Measurements from ENCODE around the gene HNF1B. TPM values are rescaled to one million over a fixed set of nuclear protein-coding genes. Genes with fewer than 3 reads are reported as not detected.

HNF1B gene
- total and polyA plus RNA-seq, 7 experiments from 2014 or later, result 1.4 TPM; not detected in 6

DNA sequence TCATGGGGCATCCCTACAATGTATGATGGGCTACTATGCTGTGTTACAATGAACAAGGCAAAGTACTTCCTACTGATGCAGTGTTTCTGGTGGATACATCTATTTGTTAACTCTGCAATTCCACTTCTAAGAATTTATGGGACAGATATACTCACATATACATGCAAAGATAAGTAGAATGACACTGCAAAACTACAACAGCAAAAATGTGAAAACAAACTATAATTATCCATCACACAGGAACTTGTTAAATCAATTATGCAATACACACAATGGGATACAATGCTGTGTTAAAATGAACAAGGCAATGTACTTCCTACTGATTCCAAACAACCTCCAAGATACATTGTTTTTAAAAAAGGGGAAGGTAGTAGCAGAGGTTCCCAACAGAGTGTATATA, 104.8 kb downstream of the HNF1B start:
- intact Hi-C loops (cut with micrococcal nuclease), result loop anchor here in 1 of 2 donors (5.0 kb wide), 2 partner anchors 33 to 152 kb away; partner anchors contain the start of gene SYNRG
- ATAC-seq, result no peak

DNA sequence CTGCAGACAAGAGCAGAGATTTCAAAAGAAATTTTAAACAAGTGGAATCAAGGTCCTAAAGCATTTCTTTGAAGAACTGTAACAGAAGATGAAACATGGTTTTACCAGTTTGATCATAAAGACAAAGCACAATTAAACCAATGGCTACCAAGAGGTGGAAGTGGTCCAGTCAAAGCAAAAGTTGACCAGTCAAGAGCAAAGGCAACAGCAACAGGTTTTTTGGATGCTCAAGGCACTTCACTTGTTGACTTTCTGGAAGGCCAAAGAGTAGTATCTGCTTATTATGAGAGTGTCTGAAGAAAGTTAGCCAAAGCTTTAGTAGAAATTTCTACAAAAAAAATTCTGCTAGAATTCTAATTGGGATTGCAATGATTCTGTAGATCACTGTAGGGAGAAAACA, 106.9 kb downstream of the HNF1B start:
- Histone ChIP-seq H3K27me3 (ENCODE audit: control insufficient read depth in 2 of 2, insufficient read depth in 2 of 2, low read length in 2 of 2) (no peaks in the 10 kb centered on the region), H3K27ac (ENCODE audit: low read depth, low read length) (no peak overlapping the region), H3K4me1 (ENCODE audit: control insufficient read depth in 2 of 2, insufficient read depth in 2 of 2, low read length in 2 of 2) (peaks cover 4 to 8% of the 10 kb centered on the region in 2 donors), H3K4me3 (ENCODE audit: low read length) (no peak overlapping the region), H3K9me3 (ENCODE audit: control insufficient read depth in 2 of 3, low read length in 3 of 3) (no peaks in the 10 kb centered on the region), H3K36me3 (ENCODE audit: control insufficient read depth in 2 of 3, insufficient read depth in 3 of 3, low read length in 3 of 3) (peaks cover 0 to 33% (median 7%) of the 10 kb centered on the region in 3 experiments)
- Mint-ChIP-seq H3K36me3 (peaks cover 6 to 40% (median 23%) of the 10 kb centered on the region in 5 donors), H3K27me3 (no peaks in the 10 kb centered on the region), H3K27ac (peak overlapping the region in 1 of 9 donors; percentile 16), H3K4me3 (peak overlapping the region in 1 of 10 donors; percentile 14), H3K4me1 (peaks cover 19 to 48% (median 44%) of the 10 kb centered on the region in 7 donors), H3K9me3 (no peaks in the 10 kb centered on the region)
- ATAC-seq (no peak), DNase-seq (no peak)
- ChIA-PET POLR2A (interaction anchor here (0.8 kb wide), 1 partner anchor 30 kb away, joined by 3 read pairs; no protein-coding TSS in a partner anchor), CTCF (no interaction called here)
- intact Hi-C loops (cut with micrococcal nuclease), result no loop called here

More for the DNA sequence above, 104.8 kb downstream of the HNF1B start:
- peaks cover 0 to 29% (median 7%) of the 10 kb centered on the region in 3 experiments for H3K36me3 ChIP-seq (ENCODE audit: control insufficient read depth in 2 of 3, insufficient read depth in 3 of 3, low read length in 3 of 3)
- DNase-seq, result no peak
- peaks cover 25 to 63% (median 48%) of the 10 kb centered on the region in 7 donors for H3K4me1 Mint-ChIP-seq
- H3K27me3 ChIP-seq (ENCODE audit: control insufficient read depth in 2 of 2, insufficient read depth in 2 of 2, low read length in 2 of 2), result peaks cover 0 to 7% of the 10 kb centered on the region in 2 donors
- no peak overlapping the region for H3K27ac Mint-ChIP-seq
- no peak overlapping the region for H3K4me3 ChIP-seq (ENCODE audit: low read length)
- H3K9me3 ChIP-seq (ENCODE audit: control insufficient read depth in 2 of 3, low read length in 3 of 3), result no peaks in the 10 kb centered on the region
- H3K27me3 Mint-ChIP-seq, result peaks cover 4 to 15% (median 12%) of the 10 kb centered on the region in 5 donors
- POLR2A ChIA-PET, result no interaction called here
- peak overlapping the region in 9 of 10 donors; percentile 3 to 55 (median 42) for H3K4me3 Mint-ChIP-seq
- H3K9me3 Mint-ChIP-seq, result no peaks in the 10 kb centered on the region
- H3K27ac ChIP-seq (ENCODE audit: low read depth, low read length), result no peak overlapping the region
- CTCF ChIA-PET, result interaction anchor here (0.6 kb wide), 1 partner anchor 141 kb away, joined by 3 read pairs; no protein-coding TSS in a partner anchor
- H3K36me3 Mint-ChIP-seq, result peaks cover 6 to 40% (median 22%) of the 10 kb centered on the region in 5 donors
- peaks cover 8 to 10% of the 10 kb centered on the region in 2 donors for H3K4me1 ChIP-seq (ENCODE audit: control insufficient read depth in 2 of 2, insufficient read depth in 2 of 2, low read length in 2 of 2)

Other genes starting within 250 kb of the HNF1B start
- 100 to 1,000 TPM in 3 of 5 experiments, 10 to 100 TPM in 2; 85.0 to 146 (median 128) TPM for gene SYNRG, start 135.6 kb downstream of the HNF1B start, total RNA-seq
- 100 to 1,000 TPM in 1 of 2 donors, 10 to 100 TPM in 1; 70.9 to 100 TPM for gene SYNRG, start 135.6 kb downstream of the HNF1B start, polyA plus RNA-seq
- gene DDX52, start 101.6 kb downstream of the HNF1B start, total RNA-seq, result 10 to 100 TPM; 20.8 to 34.0 (median 29.3) TPM
- 10 to 100 TPM; 11.9 to 17.7 TPM for gene DDX52, start 101.6 kb downstream of the HNF1B start, polyA plus RNA-seq
- gene TBC1D3K, start 179.4 kb upstream of the HNF1B start, total RNA-seq, result not detected
- gene TBC1D3K, start 179.4 kb upstream of the HNF1B start, polyA plus RNA-seq, result not detected
- gene TBC1D3L, start 244.0 kb upstream of the HNF1B start, total RNA-seq, result 10 to 100 TPM in 4 of 5 experiments, 1 to 10 TPM in 1; 1.1 to 39.1 (median 24.6) TPM
- gene TBC1D3L, start 244.0 kb upstream of the HNF1B start, polyA plus RNA-seq, result 1 to 10 TPM in 1 of 2 donors, under 1 TPM in 1; 0.30 to 2.0 TPM

All from naive thymus-derived CD4-positive, alpha-beta T cell (primary cell).